HUDEP-2 (cell line): ENCODE results near the gene FRS2.
A peak's percentile ranks its signal among the peaks of the same experiment; 100 is the strongest.

Experiments used
- DNase-seq, 76 experiments: peaks; one replicate each; lab custom pipeline; 2025; ENCODE audit not compliant: unreplicated experiment in 76 of 76; lab: John Stamatoyannopoulos, UW

Gene FRS2

GRCh38 chr12:69616025-69616424 is 145.8 kb downstream of the FRS2 start:
- DNase-seq, result no peak

GRCh38 chr12:69619050-69619449 is 148.9 kb downstream of the FRS2 start:
- no peak for DNase-seq

GRCh38 chr12:69620077-69620476 is 149.9 kb downstream of the FRS2 start:
- DNase-seq, result no peak

GRCh38 chr12:69620921-69621320 is 150.7 kb downstream of the FRS2 start:
- DNase-seq, result no peak

- DNase-seq, result no peak
Observed at GRCh38 chr12:69621551-69621950, 151.4 kb downstream of the FRS2 start.

GRCh38 chr12:69623970-69624369 is 153.8 kb downstream of the FRS2 start:
- peak in 75 of 76 experiments; percentile 74 to 99 (median 98) for DNase-seq

GRCh38 chr12:69627501-69627900 is 157.3 kb downstream of the FRS2 start:
- peak in 1 of 76 experiments; percentile 3 for DNase-seq
